Heart right ventricle (tissue), 16 donors: ENCODE measurements around the gene ANKRD28. TPM values are rescaled to one million over a fixed set of nuclear protein-coding genes. Genes with fewer than 3 reads are reported as not detected.
A peak's percentile ranks its signal among the peaks of the same experiment; 100 is the strongest.

Experiments
- ATAC-seq, 8 donors: fragments of 200-7000 bp; cut with Tn5 transposase; one replicate each; pipeline ENCODE4 v1.9.1; 2020; ENCODE audit warnings: mild to moderate bottlenecking in 8 of 8, moderate library complexity in 8 of 8, moderate number of reproducible peaks in 1 of 8
- DNase-seq, 2 donors: peaks; one replicate each; pipeline ENCODE4 v3.0.0-alpha.2; 2020
- H3K27ac ChIP-seq, 10 donors: fragments of 200-600 bp; sonication (generic) in 2 of 10; one replicate each; pipeline versions ENCODE4 v1.5.0 to v1.8.0; 2020 to 2022; ENCODE audit warnings: mild to moderate bottlenecking in 3 of 10
- H3K27me3 ChIP-seq, 7 donors: fragments of 200-600 bp; one replicate each; pipeline ENCODE4 v1.8.0; 2021 to 2022; ENCODE audit warnings: mild to moderate bottlenecking in 2 of 7
- H3K36me3 ChIP-seq, 9 donors: fragments of 200-600 bp; sonication (generic) in 1 of 9; one replicate each; pipeline versions ENCODE4 v1.5.0 to v1.8.0; 2020 to 2022; ENCODE audit warnings: mild to moderate bottlenecking in 2 of 9
- H3K4me1 ChIP-seq, 9 donors: fragments of 200-600 bp; sonication (generic) in 1 of 9; one replicate each; pipeline versions ENCODE4 v1.5.0 to v1.8.0; 2020 to 2022; ENCODE audit warnings: mild to moderate bottlenecking in 4 of 9
- H3K4me3 ChIP-seq, 10 donors: fragments of 200-600 bp; sonication (generic) in 2 of 10; one replicate each; pipeline versions ENCODE4 v1.5.0 to v1.8.0; 2020 to 2022; ENCODE audit warnings: mild to moderate bottlenecking in 7 of 10, moderate library complexity in 2 of 10
- H3K9me3 ChIP-seq, 11 donors: fragments of 200-600 bp in 10 of 11; sonication (generic) in 2 of 11; one replicate each; pipeline versions ENCODE4 v1.5.0 to v1.8.0; 2013 to 2022; ENCODE audit warnings: mild to moderate bottlenecking in 2 of 11, control low read depth in 1 of 11, moderate library complexity in 1 of 11
- WGBS, 2 donors: extraction: QIAGEN DNeasy Blood & Tissue Kit; methylation state at CpG; one replicate each; pipeline ENCODE4 v1.1.7; 2013; ENCODE audit warnings: inconsistent platforms in 1 of 2; 5-methylcytosine and 5-hydroxymethylcytosine counted together
- intact Hi-C, 10 donors: fragments of 100-400 bp; cut with DNase I; formaldehyde crosslinking; loops; one replicate each; pipeline versions ENCODE4 v1.11.1 to v1.14.2; 2022
- polyA plus RNA-seq, 2 donors: library from polyadenylated mRNA; stranded (reverse); fragments of 200-250 nt; gene quantifications; one replicate each; pipeline ENCODE4 v1.2.3, GENCODE V29; 2013
- total RNA-seq, 10 donors: library from RNA; stranded (reverse); fragmentation: NEBNext Ultra II Directional in 3 of 10; extraction: Animal tissue kit (Norgen Biotek cat#: 25700) in 3 of 10; gene quantifications; one replicate each; pipeline versions ENCODE4 v1.2.1 to v1.2.4, GENCODE V29; 2021 to 2023
- TF ChIP-seq, protein P1 (sequence below), 9 donors: fragments of 200-600 bp; sonication (generic) in 2 of 9; IDR thresholded peaks; one replicate each; pipeline versions ENCODE4 v1.5.0 to v1.8.0; 2021 to 2022; ENCODE audit warnings: antibody characterized with exemption in 9 of 9, mild to moderate bottlenecking in 5 of 9, moderate library complexity in 1 of 9
- donor health status: Arrhythmogenic right ventricular cardiomyopathy.
- donor health status: ischemic (EF 13 %, LVEDD 7.1; RV severe dilation, severe dysfunction).
- donor health status: healthy with polysubstance abuse.
- donor health status: DM: no; HTN: yes; CAD: no.
- donor health status: DM: no; HTN: no; CAD: no.
- donor health status: ischemic (EF 25% LVEDD 6.9; RV normal size, moderate dysfunction).
- donor health status: ischemic (EF 25% LVEDD 5.7; RV mildly dilated, moderate dysfunction).
- donor health status: healthy.
- donor health status: DM: yes; HTN: yes; CAD: no.
- donor health status: Ischemic cardiomyopathy.
- donor health status: ischemic (EF 35%, LVEDD 5.7; RV mildly dilated, moderate dysfunction).
- donor health status: nonischemic (EF 11% LVEDD 7.7; RV severe dilation, severe dysfunction).
- donor health status: DM: yes; HTN: yes; CAD: no.
- donor health status: PGD.
- donor health status: ischemic (EF 29% LVEDD 5.4; RV normal size, mild dysfunction).
- donor health status: nonischemic (EF 23%, LVEDD 6.1; RV moderate dilation, normal function).

Gene ANKRD28
- total and polyA plus RNA-seq, 12 donors: 5.9 to 30.8 (median 27.1) TPM

DNA sequence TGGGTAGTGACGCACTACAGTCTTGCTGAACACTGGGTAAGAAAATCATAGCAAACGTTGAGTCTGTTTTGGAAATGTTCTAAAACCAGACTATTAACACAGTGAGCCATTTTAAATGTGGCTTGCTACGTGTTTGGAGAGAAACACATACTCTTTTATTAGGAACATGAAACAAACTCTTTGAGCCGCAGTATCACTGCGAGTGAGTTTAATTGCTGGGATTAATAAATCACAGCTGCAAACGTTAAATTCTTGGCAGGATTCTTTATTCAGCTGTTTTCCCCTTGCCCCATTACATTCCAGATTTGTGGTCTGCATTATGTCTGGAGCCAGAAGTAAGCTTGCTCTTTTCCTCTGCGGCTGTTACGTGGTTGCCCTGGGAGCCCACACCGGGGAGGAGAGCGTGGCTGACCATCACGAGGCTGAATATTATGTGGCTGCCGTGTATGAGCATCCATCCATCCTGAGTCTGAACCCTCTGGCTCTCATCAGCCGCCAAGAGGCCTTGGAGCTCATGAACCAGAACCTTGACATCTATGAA lies 162.6 kb downstream of the ANKRD28 start:
- TF ChIP-seq, protein P1, sequence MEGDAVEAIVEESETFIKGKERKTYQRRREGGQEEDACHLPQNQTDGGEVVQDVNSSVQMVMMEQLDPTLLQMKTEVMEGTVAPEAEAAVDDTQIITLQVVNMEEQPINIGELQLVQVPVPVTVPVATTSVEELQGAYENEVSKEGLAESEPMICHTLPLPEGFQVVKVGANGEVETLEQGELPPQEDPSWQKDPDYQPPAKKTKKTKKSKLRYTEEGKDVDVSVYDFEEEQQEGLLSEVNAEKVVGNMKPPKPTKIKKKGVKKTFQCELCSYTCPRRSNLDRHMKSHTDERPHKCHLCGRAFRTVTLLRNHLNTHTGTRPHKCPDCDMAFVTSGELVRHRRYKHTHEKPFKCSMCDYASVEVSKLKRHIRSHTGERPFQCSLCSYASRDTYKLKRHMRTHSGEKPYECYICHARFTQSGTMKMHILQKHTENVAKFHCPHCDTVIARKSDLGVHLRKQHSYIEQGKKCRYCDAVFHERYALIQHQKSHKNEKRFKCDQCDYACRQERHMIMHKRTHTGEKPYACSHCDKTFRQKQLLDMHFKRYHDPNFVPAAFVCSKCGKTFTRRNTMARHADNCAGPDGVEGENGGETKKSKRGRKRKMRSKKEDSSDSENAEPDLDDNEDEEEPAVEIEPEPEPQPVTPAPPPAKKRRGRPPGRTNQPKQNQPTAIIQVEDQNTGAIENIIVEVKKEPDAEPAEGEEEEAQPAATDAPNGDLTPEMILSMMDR (IDR thresholded peaks at IDR 0.05): no peak
- Histone ChIP-seq H3K27me3 (no peaks in the 10 kb centered on the region), H3K4me1 (peaks cover 0 to 66% (median 50%) of the 10 kb centered on the region in 9 donors), H3K9me3 (no peaks in the 10 kb centered on the region), H3K27ac (peak overlapping the region in 9 of 10 donors; percentile 32 to 83 (median 72)), H3K36me3 (no peaks in the 10 kb centered on the region), H3K4me3 (no peak overlapping the region)
- ATAC-seq: peak in 2 of 8 donors; percentile 4 to 29
- DNase-seq: no peak
- 78 to 79% methylated on average over 13 of the region's 13 CpGs for WGBS, 2 donors
- intact Hi-C loops: loop anchor here in 4 of 10 donors (10.0 kb wide), 5 partner anchors 50 to 620 kb away; partner anchors contain the start of gene GALNT15 (in 1 of the 4)

DNA sequence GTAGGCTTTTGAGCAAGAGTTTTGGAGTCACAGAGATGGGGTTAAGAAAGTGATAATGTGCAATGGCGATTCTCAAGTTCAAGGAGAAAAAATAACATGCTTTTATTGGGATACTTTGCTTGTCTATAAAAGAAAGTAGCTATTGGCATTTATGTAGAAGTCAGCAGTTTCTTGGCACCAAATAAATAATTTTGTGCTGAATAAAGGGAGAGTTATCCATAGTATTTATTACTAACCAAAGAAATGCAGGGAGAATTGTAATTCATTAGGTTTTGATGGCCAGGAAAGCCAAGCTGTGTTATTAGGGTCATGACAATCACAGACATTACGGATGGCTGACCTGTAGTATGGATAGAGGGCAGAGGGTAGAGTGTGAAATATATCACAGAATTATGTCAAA lies 163.1 kb downstream of the ANKRD28 start:
- no peak for ATAC-seq
- H3K9me3 ChIP-seq: no peaks in the 10 kb centered on the region
- intact Hi-C loops: loop anchor here in 9 of 10 donors (5.0 to 10.0 kb wide), 9 partner anchors 50 to 620 kb away; partner anchors contain the start of genes ANKRD28 (in 1 of the 9) and GALNT15 (in 1 of the 9)
- WGBS, 2 donors: 75 to 83% methylated on average over 2 of the region's 2 CpGs
- H3K4me3 ChIP-seq: no peak overlapping the region
- peak overlapping the region in 7 of 10 donors; percentile 32 to 83 (median 72) for H3K27ac ChIP-seq
- DNase-seq: no peak
- no peaks in the 10 kb centered on the region for H3K36me3 ChIP-seq
- H3K27me3 ChIP-seq: no peaks in the 10 kb centered on the region
- peaks cover 0 to 71% (median 51%) of the 10 kb centered on the region in 9 donors for H3K4me1 ChIP-seq
- TF ChIP-seq, protein P1 (IDR thresholded peaks at IDR 0.05): no peak

DNA sequence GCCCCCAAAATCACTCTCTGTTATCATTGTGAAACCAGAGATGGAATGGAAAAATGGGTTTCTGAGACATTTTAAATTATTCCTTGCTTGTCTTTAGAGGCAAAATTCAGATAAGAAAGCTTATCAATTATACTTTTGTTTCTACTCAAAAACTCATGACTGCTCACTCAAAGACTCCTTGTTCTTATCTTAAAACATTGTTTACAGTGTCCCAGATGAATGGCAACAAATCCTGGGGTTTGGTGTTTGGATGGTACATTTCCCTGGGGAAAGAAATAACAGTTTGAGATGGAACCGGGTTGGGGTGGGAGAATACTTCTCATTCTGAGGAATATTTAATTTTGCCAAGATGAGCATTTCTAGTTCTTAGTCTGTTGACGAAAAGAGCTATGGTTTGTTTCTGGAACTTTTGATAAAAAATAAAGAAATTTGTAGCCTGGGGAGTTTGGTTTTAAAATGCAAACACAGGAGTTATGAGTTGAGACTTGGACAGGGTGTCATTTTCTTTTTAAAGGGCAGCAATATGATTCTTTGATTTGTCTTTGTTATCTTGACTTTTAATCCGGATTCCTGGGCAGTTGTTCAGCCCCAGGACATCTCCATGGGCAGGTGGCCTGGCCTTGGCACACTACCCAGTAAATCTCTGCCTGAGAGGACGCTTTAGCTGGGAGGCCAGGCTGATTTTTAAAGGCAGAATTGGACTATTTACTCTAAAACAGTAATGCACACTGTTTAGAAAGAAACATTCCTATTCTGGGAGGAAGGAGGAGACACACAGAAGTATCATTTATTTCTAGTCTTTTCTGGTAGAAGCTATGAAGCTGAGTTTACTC lies 163.8 kb downstream of the ANKRD28 start:
- H3K36me3 ChIP-seq: no peaks in the 10 kb centered on the region
- peak overlapping the region in 6 of 10 donors; percentile 32 to 83 (median 67) for H3K27ac ChIP-seq

DNA sequence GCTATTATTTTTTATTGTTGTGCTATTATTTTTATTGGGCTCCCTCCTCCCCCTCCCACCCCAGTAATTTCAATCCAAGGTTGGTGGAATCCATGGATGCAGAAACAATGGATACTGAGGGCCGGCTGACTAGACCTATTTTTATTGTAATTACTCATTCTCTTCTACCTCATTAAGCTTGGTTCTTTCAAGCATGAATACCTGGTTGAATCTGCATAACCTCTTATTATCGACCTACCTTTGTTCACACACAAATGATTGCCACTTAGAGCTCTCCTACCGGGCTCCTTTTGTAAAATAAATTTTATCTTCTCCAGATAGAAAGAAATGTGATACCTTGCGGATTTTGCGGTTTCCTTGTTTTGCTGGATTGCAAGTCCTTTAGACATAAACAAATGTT lies 164.6 kb downstream of the ANKRD28 start:
- intact Hi-C loops: loop anchor here in 9 of 10 donors (5.0 to 10.0 kb wide), 9 partner anchors 52 to 622 kb away; partner anchors contain the start of genes ANKRD28 (in 1 of the 9) and GALNT15 (in 1 of the 9)
- 85 to 89% methylated on average over 5 of the region's 5 CpGs for WGBS, 2 donors
- Histone ChIP-seq H3K27ac (peak overlapping the region in 1 of 10 donors; percentile 78), H3K9me3 (no peaks in the 10 kb centered on the region), H3K36me3 (no peaks in the 10 kb centered on the region), H3K4me1 (peaks cover 0 to 72% (median 51%) of the 10 kb centered on the region in 9 donors), H3K27me3 (no peaks in the 10 kb centered on the region), H3K4me3 (no peak overlapping the region)
- ATAC-seq (no peak), DNase-seq (no peak)
- TF ChIP-seq, protein P1 (IDR thresholded peaks at IDR 0.05): no peak

More for the DNA sequence above, 163.8 kb downstream of the ANKRD28 start:
- TF ChIP-seq, protein P1 (IDR thresholded peaks at IDR 0.05): no peak
- ATAC-seq: no peak
- DNase-seq: no peak
- Histone ChIP-seq H3K9me3 (no peaks in the 10 kb centered on the region), H3K4me1 (peaks cover 0 to 72% (median 51%) of the 10 kb centered on the region in 9 donors), H3K27me3 (no peaks in the 10 kb centered on the region), H3K4me3 (no peak overlapping the region)
- 34 to 42% methylated on average over 4 of the region's 4 CpGs for WGBS, 2 donors
- intact Hi-C loops: loop anchor here in 9 of 10 donors (5.0 to 10.0 kb wide), 9 partner anchors 51 to 621 kb away; partner anchors contain the start of genes ANKRD28 (in 1 of the 9) and GALNT15 (in 1 of the 9)
